Limb (tissue), 2 donors: Measurements from ENCODE around the gene CD40LG.
A peak's percentile ranks its signal among the peaks of the same experiment; 100 is the strongest.

Experiments
- DNase-seq, 2 donors: peaks; one replicate each; pipeline ENCODE4 v3.0.0-alpha.2; 2016; ENCODE audit errors: extremely low spot score in 2 of 2

The CD40LG gene

GRCh38 chrX:136650811-136651210 lies 2.9 kb downstream of the CD40LG start:
- no peak for DNase-seq

GRCh38 chrX:136652822-136653723 lies 5.1 kb downstream of the CD40LG start:
- DNase-seq, result peak in 1 of 2 donors; percentile 1

- DNase-seq, result no peak
Measured at GRCh38 chrX:136656361-136656964, 8.5 kb downstream of the CD40LG start.

GRCh38 chrX:136658151-136658550 lies 10.2 kb downstream of the CD40LG start:
- no peak for DNase-seq

GRCh38 chrX:136659174-136659573 lies 11.2 kb downstream of the CD40LG start:
- DNase-seq, result no peak

- no peak for DNase-seq
Measured at GRCh38 chrX:136660896-136661295, 12.9 kb downstream of the CD40LG start.

GRCh38 chrX:136662104-136662503 lies 14.1 kb downstream of the CD40LG start:
- DNase-seq, result no peak

- no peak for DNase-seq
Measured at GRCh38 chrX:136662976-136663375, 15.0 kb downstream of the CD40LG start.

- no peak for DNase-seq
Measured at GRCh38 chrX:136665258-136665900, 17.4 kb downstream of the CD40LG start.

GRCh38 chrX:136666088-136666487 lies 18.1 kb downstream of the CD40LG start:
- DNase-seq, result no peak

- DNase-seq, result no peak
Measured at GRCh38 chrX:136667446-136668168, 19.6 kb downstream of the CD40LG start.

GRCh38 chrX:136671006-136671610 lies 23.1 kb downstream of the CD40LG start:
- DNase-seq, result no peak

- DNase-seq, result no peak
Measured at GRCh38 chrX:136674270-136674985, 26.5 kb downstream of the CD40LG start.

GRCh38 chrX:136679531-136679930 lies 31.6 kb downstream of the CD40LG start:
- no peak for DNase-seq

GRCh38 chrX:136684120-136684519 lies 36.2 kb downstream of the CD40LG start:
- no peak for DNase-seq

GRCh38 chrX:136687457-136687856 lies 39.5 kb downstream of the CD40LG start:
- no peak for DNase-seq

- no peak for DNase-seq
Measured at GRCh38 chrX:136689436-136689835, 41.5 kb downstream of the CD40LG start.

- DNase-seq, result no peak
Measured at GRCh38 chrX:136691028-136691809, 43.3 kb downstream of the CD40LG start.

- no peak for DNase-seq
Measured at GRCh38 chrX:136692271-136692670, 44.3 kb downstream of the CD40LG start.
